CD4-positive, alpha-beta T cell treated with Interleukin-10 for 1 hour (primary cell): ENCODE data around the gene CCNL2.

Experiments
- DNase-seq: peaks from one replicate; pipeline ENCODE4 v3.0.0-alpha.2; 2020

Gene CCNL2

DNA sequence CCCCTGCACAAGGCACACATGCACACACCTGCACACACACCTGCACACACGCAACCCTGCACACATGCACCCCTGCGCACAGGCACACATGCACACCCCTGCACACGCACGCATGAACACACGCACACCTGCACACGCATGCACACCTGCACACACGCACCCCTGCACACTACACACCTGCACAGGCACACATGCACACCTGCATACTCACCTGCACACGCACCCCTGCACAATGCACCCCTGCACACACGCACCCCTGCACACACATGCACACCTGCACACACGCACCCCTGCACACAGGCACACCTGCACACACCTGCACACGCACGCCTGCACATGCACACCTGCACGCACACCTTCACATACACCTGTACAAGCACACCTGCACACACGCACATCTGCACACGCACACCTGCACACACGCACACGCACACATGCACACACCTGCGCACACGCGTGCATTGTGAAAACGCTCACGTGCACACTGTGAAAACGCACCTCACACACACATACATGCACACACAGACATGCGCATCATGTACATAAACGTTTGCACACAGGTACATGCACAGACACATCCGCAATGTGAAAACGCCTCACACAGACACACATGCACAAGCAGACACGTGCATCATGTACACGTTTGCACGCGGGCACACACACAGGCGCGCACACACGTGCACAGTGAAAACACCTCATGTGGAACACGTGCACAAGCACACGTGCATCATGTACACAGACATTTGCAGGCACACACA lies 58.2 kb downstream of the CCNL2 start:
- DNase-seq = no peak

DNA sequence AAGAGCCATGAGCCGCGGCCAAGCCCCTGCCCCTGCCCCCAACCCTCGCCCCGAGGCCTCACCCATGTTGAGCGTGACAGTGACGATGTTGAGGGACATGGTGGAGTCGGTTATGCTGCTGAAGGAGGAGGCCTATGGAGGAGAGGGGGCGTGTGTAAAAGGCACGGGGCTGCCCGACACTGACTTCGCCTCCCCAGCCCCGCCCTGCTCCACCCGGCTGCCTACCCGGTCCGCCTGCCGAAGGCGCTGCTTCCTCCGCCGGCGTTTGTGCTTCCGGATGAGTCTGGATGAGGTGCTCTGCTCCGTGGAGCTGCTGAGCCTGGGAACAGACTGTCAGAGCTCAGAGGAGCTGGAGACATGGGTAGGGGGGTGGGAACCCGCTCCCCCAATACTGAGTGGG lies 59.0 kb downstream of the CCNL2 start:
- no peak for DNase-seq

DNA sequence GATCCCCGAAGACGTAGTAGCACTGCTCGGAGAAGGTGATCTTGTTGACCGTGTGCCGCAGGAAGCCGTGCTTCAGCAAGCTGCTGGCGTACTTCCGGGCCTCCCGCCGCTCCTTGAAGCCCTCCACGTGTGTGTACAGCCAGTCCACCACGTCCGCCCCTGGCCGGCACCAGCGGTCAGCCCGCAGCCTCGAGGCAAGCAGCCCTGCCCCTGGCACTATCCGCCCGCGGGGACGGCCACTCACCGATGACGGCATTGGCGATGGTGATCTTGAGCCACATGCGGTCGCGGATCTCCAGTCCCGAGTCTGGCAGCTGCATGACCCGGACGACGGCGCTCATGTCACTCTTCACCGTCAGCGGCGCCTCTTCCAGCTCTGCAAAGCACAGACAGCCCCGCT lies 60.9 kb downstream of the CCNL2 start:
- no peak for DNase-seq

DNA sequence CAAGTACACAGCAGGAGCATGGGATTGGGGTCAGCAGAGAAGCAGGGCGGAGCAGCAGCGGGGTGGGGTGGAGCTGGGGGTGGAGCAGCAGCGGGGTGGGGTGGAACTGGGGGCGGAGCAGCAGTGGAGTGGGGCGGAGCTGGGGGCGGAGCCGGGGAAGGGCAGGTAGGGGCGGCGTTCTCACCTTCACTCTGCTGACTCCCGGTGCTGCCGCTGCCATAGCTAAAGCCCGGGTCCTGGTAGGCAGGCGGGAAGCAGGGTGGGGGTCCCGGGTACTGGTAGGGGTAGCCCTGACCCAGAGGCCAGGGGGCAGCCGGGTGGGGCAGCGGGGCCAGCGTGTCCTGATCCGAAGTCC lies 61.4 kb downstream of the CCNL2 start:
- peak; percentile 36 for DNase-seq

DNA sequence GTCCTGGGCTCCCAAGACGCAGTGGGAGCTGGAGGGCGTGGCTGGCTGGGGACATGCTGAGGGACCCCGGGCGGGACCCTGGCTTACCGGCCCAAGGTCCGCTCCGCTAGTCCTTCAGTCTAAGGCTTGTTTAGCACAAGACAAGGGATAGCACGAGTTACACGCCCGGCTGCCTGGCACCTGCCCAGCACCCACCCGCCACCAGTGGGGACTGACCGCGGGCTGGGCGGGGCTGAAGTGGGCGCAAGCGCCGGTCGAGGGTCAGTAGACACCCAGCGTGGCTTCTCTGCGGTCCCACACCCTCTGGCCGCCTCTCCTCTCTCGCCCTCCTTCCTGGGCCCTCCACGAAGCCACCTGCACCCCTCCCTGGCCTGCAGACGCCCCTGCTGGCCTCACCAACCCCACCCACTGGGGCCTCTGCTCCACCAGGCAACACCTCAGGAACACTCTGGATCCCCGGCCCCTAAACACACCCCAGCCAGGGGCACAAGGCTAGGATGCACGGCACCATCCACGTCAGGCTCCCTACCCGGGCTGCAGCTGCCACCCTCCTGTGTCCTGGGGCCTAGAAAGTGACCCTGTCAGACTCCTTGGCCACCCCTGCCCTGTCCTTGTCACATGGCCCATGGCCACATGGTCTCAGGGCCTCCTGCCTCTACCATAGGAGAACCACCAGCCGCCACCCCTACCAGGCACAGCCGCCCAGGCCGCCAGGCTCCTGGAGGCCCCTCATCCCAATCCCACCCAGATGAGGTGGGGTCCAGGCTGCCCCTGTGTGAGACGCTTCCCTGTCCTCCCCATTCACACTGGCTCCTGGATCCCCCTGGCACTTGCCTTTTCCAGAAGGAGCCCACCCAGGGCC lies 62.0 kb downstream of the CCNL2 start:
- DNase-seq = no peak

DNA sequence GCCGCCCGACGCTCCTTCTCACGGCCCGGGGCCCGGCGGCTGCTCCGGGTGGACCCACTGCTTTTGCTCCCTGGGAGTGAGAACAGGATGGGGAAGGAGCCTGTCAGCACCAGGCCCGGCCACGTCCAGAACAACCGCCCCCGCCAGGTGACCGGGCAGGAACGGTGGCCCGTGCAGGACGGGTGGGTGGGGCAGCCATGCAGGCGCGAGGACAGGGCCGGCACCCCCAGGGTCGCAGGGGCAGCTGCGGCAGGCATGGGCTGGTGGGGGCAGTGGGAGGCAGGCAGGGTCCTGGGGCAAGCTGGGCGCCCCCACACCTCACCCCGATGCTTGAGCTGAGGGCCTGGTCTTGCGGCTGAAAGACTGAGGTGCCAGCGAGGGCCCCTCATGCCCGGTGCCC lies 62.7 kb downstream of the CCNL2 start:
- no peak for DNase-seq

DNA sequence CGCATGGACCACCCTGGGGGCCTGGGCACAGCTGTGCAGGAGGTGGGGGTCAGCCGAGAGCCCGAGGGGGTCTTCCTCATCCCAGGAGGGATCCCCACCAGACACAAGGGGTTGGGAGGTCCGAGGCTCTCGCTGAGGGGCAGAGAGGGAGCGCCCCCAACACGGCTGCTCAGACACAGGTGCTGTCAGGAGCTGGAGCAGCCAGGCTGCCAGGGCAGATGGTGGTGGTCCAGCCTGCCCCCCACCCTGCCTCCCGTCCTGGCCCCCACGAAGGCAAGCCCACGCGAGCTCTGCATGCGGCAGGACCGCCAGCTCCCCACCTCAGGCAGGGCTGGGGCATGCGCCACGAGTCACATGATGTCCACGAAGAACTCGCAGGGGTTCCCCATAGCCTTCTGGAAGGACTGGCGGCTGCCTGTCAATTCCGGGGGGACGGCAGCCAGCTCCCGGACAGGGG lies 63.3 kb downstream of the CCNL2 start:
- DNase-seq = no peak
